Astrocyte of the spinal cord (primary cell): Measurements from ENCODE around the gene SPPL3.

Experiments
- DNase-seq: peaks from one replicate; pipeline ENCODE4 v3.0.0; 2011; ENCODE audit warnings: low read depth, low spot score
- H3K4me3 ChIP-seq: 2 replicates; pipeline ENCODE4 v1.5.1; 2011; ENCODE audit warnings: low read depth, mild to moderate bottlenecking, low read length, moderate library complexity
- CTCF ChIP-seq: IDR thresholded peaks from 2 replicates; pipeline ENCODE4 v1.5.1; 2012; ENCODE audit warnings: low read depth, mild to moderate bottlenecking, low read length, inconsistent platforms
- in situ Hi-C: cut with HindIII; loops from 2 replicates; pipeline ENCODE4 v1.10.0; 2017; ENCODE audit warnings: low sequenced_read_pairs

Gene SPPL3

DNA sequence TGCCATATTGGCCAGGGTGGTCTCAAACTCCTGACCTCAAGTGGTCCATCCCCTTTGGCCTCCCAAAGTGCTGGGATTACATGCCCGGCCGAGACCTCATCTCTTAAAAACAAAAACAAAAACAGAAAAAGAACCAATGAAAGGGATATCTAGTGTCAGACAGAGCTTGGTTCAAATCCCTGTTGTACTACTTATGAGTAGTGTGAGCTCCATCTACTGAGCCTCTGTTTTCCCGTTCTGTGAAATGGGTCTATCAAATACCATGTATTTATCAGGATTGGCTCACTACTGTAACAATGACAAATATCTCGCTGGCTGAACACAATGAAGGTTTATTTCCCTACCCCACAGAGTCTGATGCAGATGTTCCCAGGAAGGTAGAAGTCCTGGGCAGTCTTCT is 37.3 kb upstream of the SPPL3 start:
- no peak for DNase-seq
- in situ Hi-C loops = no loop called here
- H3K4me3 ChIP-seq = no peak overlapping the region
- TF ChIP-seq CTCF = no peak

GRCh38 chr12:120940799-120941198 is 36.6 kb upstream of the SPPL3 start:
- no peak overlapping the region for H3K4me3 ChIP-seq
- in situ Hi-C loops = no loop called here
- TF ChIP-seq CTCF = no peak
- no peak for DNase-seq

- no peak overlapping the region for H3K4me3 ChIP-seq
- in situ Hi-C loops = no loop called here
- no peak for DNase-seq
- no peak for TF ChIP-seq CTCF
These were observed 35.8 kb upstream of the SPPL3 start for GRCh38 chr12:120940006-120940405.

DNA sequence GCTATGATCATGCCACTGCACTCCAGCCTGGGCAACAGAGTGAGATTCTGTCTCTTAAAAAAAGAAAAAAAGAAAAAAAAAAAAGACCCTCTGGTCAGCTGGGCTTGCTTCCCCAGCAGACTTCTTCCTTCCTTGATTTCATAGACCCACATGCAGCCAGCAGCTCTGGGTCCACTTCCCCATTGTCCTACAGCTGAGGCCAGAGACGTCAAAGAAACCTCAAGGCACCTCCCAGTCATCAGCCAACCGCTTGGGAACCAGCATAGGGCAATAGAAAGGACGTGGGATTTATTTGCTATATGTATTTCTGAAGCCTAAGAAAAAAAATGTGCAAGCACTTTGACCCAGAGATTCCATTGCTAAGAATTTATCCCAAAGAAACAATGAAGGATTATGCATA is 35.4 kb upstream of the SPPL3 start:
- H3K4me3 ChIP-seq = no peak overlapping the region
- no peak for TF ChIP-seq CTCF
- no peak for DNase-seq
- in situ Hi-C loops = no loop called here

- in situ Hi-C loops = no loop called here
- TF ChIP-seq CTCF = no peak
- no peak for DNase-seq
- H3K4me3 ChIP-seq = no peak overlapping the region
These were observed 34.3 kb upstream of the SPPL3 start for GRCh38 chr12:120938496-120938895.

DNA sequence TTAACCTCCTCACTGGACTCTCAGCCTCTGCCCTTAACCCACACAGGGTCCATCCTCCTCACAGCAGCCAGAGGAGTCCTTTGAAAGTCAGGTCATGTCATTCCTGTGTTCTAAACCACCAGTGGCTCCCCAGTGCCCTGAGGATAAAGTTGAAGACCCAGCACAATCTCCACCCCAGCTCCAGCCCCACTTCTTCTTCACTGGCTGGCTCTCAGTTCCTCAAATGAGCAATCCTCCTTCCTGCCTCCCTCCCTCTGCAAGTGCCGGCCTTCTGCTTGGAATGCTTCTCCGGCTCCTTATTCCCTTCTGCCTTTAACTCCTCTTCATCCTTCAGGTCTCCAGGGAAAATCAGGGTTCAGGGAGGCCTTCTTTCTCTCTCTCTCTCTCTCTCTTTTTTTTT is 32.0 kb upstream of the SPPL3 start:
- TF ChIP-seq CTCF = no peak
- in situ Hi-C loops = no loop called here
- no peak for DNase-seq
- H3K4me3 ChIP-seq = no peak overlapping the region

DNA sequence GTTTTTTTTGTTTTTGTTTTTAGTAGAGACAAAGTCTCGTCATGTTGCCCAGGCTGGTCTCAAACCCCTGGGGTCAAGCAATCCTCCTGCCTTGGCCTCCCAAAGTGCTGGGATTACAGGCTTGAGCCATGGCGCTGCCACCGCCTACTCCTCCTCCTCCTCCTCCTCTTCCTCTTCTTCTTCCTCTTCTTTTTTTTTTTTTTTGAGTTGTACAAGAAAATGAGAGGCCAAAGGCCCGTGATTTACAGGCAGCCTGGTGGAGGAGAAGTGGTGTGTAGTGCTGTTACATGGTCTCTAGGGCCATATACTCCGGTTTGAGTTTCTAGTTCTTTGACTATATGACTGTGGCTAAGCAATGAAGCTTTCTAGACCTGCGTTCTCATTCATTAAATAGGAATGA is 29.6 kb upstream of the SPPL3 start:
- in situ Hi-C loops = no loop called here
- H3K4me3 ChIP-seq = no peak overlapping the region
- no peak for TF ChIP-seq CTCF
- DNase-seq = no peak
